Measurements from ENCODE around the gene PTPN22. TPM values are rescaled to one million over a fixed set of nuclear protein-coding genes. Genes with fewer than 3 reads are reported as not detected.

PTPN22 gene
- total RNA-seq, 1 donor from 2014 or later = 2.3 TPM

GRCh38 chr1:113802367-113803007 is 69.0 kb downstream of the PTPN22 start:
- no peak overlapping the region for H3K4me3 ChIP-seq
- intact Hi-C loops (cut with DNase I) = no loop called here
- no peaks in the 10 kb centered on the region for H3K9me3 ChIP-seq
- peaks cover 3 to 4% of the 10 kb centered on the region in 2 donors for H3K36me3 ChIP-seq
- no peak for TF ChIP-seq CTCF (IDR thresholded peaks at IDR 0.05)
- H3K27ac ChIP-seq = no peak overlapping the region
- DNase-seq (ENCODE audit: low spot score in 2 of 2) = no peak
- H3K27me3 ChIP-seq = no peaks in the 10 kb centered on the region
- H3K4me1 ChIP-seq = peaks cover 0 to 26% of the 10 kb centered on the region in 2 donors

- H3K9me3 ChIP-seq = no peaks in the 10 kb centered on the region
- H3K4me1 ChIP-seq = peaks cover 0 to 26% of the 10 kb centered on the region in 2 donors
Measured at GRCh38 chr1:113800487-113800886, 71.0 kb downstream of the PTPN22 start.

GRCh38 chr1:113797472-113797871 is 74.0 kb downstream of the PTPN22 start:
- intact Hi-C loops (cut with DNase I) = no loop called here
- H3K4me1 ChIP-seq = peaks cover 0 to 17% of the 10 kb centered on the region in 2 donors
- H3K27me3 ChIP-seq = no peaks in the 10 kb centered on the region
- no peak for DNase-seq (ENCODE audit: low spot score in 2 of 2)
- no peaks in the 10 kb centered on the region for H3K9me3 ChIP-seq
- no peak overlapping the region for H3K27ac ChIP-seq
- peaks cover 13 to 18% of the 10 kb centered on the region in 2 donors for H3K36me3 ChIP-seq
- H3K4me3 ChIP-seq = no peak overlapping the region
- no peak for TF ChIP-seq CTCF (IDR thresholded peaks at IDR 0.05)

More at GRCh38 chr1:113800487-113800886, 71.0 kb downstream of the PTPN22 start:
- peaks cover 9 to 13% of the 10 kb centered on the region in 2 donors for H3K36me3 ChIP-seq
- intact Hi-C loops (cut with DNase I) = no loop called here
- no peak overlapping the region for H3K27ac ChIP-seq
- no peak overlapping the region for H3K4me3 ChIP-seq
- no peak for DNase-seq (ENCODE audit: low spot score in 2 of 2)
- no peaks in the 10 kb centered on the region for H3K27me3 ChIP-seq
- no peak for TF ChIP-seq CTCF (IDR thresholded peaks at IDR 0.05)

GRCh38 chr1:113793878-113794834 is 77.4 kb downstream of the PTPN22 start:
- Histone ChIP-seq H3K4me3 (no peak overlapping the region), H3K27ac (no peak overlapping the region), H3K9me3 (no peaks in the 10 kb centered on the region), H3K36me3 (peaks cover 13 to 18% of the 10 kb centered on the region in 2 donors), H3K4me1 (peaks cover 0 to 10% of the 10 kb centered on the region in 2 donors), H3K27me3 (no peaks in the 10 kb centered on the region)
- intact Hi-C loops (cut with DNase I) = loop anchor here (5.0 kb wide), 1 partner anchor 37 kb away; the partner anchor contains the start of gene PHTF1
- DNase-seq (ENCODE audit: low spot score in 2 of 2) = no peak
- TF ChIP-seq CTCF (IDR thresholded peaks at IDR 0.05) = no peak

- no peak for DNase-seq (ENCODE audit: low spot score in 2 of 2)
Measured at GRCh38 chr1:113792986-113793385, 78.5 kb downstream of the PTPN22 start.

More at GRCh38 chr1:113792986-113793385, 78.5 kb downstream of the PTPN22 start:
- Histone ChIP-seq H3K27ac (no peak overlapping the region), H3K4me1 (peaks cover 0 to 3% of the 10 kb centered on the region in 2 donors), H3K27me3 (no peaks in the 10 kb centered on the region), H3K9me3 (no peaks in the 10 kb centered on the region), H3K36me3 (peaks cover 13 to 18% of the 10 kb centered on the region in 2 donors), H3K4me3 (no peak overlapping the region)
- intact Hi-C loops (cut with DNase I) = loop anchor here (5.0 kb wide), 1 partner anchor 36 kb away; the partner anchor contains the start of gene PHTF1
- TF ChIP-seq CTCF (IDR thresholded peaks at IDR 0.05) = no peak
